Mesenteric fat pad (tissue), 1 donor: ENCODE results near the gene KTN1. TPM values are rescaled to one million over a fixed set of nuclear protein-coding genes. Genes with fewer than 3 reads are reported as not detected.

Experiments
- DNase-seq: peaks from one replicate; pipeline ENCODE4 v3.0.0-alpha.2; 2020; ENCODE audit warnings: low spot score
- total RNA-seq: library from RNA; stranded (reverse); fragmentation: NEBNext Ultra II Directional; extraction: Animal tissue kit (Norgen Biotek cat#: 25700); gene quantifications from one replicate; pipeline ENCODE4 v1.2.1, GENCODE V29; 2021
- donor health status: DM: yes; HTN: yes; CAD: no.

The KTN1 gene
- total RNA-seq, 1 donor from 2014 or later, result 159 TPM

DNA sequence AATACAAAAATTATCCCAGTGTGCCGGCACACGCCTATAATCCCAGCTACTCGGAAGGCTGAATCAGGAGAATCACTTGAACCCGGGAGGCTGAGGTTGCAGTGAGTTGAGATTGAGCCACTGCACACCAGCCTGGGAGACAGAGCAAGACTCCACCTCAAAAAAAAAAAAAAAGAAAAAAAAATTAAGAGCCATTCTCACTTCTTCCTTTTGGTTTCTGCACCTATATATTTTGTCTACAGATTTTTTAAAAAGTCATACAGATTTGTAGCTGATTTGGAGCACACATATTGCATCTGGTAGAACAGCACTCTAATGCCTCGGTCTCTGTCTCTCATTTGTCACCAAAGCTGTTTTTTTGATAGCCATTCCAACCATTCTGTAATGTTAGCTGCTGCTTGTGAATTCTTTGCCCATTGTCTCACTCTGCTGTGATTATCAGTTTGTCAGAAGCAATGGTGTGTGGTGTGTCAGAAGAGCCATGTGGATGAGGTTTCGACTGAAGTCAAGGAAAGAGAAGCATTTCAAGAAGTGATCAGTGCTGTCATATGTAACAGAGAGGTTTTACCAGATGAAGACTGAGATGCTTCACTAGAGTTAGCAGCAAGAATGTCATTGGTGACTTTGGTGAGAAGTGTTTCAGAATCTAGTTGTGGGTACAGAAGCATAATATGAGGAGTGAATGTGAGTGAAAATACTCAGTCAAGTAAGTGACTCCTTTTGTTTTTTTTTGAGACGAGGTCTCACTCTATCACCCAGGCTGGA, 8.7 kb upstream of the KTN1 start:
- no peak for DNase-seq

DNA sequence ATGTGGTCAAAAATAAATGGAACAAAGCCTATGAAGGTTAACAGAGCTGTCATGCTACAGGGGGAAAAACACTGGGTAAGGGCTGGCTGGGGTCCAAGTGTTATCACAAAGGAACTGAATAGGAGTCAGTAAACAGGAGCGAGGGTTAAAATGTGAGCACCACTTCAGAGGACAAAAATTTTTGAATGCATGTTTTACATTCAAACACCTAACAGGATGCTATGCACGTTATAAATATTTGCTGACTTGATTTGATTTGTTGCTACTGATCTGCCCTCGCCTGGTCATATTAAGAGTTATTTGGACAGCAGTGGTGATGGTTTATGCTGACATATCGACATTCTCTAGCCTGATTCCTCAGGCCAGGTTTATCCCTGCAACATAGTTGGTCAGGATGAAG, 7.4 kb upstream of the KTN1 start:
- no peak for DNase-seq

DNA sequence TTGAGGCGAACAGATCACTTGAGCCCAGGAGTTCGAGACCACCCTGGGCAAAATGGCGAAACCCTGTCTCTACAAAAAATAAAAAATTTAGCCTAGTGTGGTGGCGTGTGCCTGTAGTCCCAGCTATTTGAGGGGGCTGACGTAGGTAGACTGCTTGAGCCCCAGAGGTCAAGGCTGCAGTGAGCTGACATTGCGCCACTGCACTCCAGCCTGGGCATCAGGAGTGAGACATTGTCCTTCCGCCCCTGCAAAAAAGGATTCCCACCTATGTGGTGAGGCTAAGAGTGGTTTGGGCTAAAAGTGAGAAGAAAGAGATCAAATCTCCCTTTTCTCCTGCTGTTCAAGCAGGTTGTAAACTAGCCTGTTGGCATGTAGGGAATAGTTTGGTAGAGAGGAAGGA, 5.0 kb upstream of the KTN1 start:
- DNase-seq, result no peak

DNA sequence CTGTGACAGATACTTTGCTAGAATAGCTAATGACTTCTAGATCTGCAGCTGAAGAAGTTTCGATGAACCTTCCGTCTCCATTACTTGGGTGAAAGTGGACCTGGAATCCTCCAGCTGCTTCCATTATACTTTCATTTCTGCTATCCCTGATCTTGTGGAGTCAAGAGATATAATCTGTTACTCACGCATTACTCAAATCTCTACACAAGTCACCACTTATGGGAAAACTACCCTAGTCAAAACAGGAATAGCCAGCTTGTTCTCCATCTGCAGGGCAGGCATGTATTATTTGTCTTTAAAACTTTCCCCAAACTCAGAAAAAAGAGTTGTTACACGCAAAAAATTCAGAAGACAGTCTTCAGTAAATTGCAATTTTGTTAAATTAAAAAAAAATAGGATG, 2.8 kb upstream of the KTN1 start:
- no peak for DNase-seq

DNA sequence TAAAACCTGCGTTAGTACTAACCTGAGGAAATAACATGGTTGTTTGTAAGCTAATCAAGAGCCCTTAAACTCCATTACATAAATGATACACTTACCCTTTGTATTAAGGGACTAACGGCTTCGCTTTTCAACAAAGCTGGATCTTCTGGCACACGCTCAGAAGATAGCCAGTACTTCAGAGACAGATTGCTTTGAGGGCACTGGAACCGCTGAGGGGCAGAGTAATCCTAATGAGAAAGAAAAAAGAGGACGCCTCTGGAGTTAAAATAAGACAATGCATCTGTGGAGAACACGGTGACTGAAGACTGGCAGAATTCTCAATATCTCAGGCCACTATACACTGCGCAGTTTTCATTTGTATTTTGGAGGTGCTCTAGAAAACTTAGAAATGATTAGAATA, 1.5 kb upstream of the KTN1 start:
- DNase-seq, result no peak

DNA sequence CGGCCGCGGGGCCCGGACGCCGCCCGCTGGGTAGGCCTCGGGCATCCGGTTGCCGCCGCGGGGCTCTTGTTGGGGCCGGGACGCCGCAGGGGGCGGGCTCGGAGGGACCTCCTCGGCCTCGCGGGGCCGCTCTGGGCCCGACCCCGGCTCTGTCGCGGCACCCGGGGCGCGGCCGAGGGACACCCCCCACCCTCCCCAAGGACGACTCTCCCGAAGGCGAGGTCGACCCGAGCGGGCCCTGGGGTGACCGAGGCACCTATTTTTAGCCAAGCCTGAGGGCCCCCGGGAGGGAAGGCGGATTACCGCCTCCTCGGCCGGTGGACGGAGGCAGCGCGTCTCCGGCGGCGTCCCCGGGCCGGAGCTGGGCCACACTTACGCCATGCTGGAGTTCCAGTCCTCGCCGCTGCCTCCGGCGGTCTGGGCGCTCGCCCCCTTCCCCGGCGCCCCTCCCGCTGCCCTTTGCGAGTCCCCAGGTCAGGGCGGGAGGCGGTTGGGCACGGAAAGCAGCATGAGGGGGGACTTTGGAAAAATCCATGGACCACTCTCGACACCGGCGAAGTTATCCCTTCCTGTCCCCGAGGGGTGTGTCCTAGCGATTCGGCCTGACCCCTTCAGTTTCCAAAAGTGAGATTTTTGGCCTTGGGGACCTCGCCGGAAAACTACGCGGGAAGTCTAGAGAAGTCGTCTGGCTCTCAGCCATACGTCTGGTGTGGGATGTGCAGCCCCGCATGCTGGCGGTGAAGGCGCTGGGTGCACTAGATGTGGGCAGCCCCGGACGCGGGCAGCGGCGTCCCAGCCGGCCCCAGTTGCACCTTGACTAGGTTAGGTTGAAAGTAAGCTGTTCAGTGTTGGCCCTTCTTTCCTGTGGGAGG, 699 bp downstream of the KTN1 start:
- no peak for DNase-seq

DNA sequence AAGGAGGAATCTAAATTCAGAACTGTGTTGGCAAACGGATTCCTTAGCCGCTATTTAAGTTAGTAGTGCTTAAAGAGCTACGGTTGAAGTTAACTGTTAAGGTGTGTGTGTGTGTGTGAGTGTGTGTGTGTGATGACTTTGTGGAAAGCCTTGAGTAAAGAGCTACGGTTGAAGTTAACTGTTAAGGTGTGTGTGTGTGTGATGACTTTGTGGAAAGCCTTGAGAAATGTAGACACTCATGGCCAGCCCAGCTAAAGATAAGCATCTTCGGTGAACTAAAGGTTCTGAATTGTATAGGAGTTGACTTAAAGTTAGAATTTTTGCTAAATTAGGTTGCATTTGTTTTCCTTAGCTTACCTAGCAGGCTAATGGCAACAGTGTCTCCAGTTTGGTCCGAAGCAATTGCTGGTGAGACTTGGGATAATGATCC, 1.4 kb downstream of the KTN1 start:
- no peak for DNase-seq

DNA sequence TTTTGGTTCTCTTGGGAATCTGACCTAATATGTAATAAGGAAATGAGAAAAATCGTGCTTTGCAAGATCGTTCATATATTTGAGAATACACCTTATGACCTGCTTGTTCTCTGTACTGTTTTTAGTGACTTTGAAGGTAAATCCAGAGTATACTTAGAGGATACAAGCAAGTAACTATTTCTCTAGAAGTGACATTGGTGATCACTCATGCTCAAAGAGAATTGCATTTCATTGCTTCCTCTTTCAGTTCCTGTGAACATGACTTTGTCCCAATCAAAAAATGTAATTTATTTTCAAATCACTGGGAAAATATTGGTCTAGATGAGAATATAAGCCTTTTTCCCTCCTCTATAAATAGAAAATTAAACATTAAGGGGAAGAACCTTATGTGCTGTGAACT, 2.7 kb downstream of the KTN1 start:
- DNase-seq, result no peak

DNA sequence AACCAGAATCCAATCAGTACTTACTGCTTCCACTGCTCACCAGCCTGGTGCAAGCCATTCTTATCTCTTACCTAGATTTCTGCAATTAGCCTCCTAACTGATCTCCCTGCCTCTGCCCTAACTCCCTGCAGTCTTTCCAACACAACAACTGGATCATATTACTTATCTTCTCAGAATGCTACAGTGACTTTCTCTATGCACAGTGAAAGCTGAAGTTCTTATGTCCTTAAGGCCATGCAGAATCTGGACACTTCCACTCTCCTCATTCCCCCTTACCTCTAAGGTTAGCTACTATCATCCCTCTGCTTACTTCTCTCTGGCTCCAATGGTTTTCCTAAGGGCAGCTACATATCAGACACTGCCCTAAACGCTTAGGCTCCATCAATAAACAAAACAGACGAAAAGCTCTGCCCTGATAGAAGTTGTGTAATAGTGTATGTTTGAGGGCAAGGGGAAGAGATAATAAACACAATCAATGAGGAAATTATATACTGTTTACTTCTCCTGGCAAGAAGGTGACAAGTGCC, 4.0 kb downstream of the KTN1 start:
- DNase-seq, result no peak

DNA sequence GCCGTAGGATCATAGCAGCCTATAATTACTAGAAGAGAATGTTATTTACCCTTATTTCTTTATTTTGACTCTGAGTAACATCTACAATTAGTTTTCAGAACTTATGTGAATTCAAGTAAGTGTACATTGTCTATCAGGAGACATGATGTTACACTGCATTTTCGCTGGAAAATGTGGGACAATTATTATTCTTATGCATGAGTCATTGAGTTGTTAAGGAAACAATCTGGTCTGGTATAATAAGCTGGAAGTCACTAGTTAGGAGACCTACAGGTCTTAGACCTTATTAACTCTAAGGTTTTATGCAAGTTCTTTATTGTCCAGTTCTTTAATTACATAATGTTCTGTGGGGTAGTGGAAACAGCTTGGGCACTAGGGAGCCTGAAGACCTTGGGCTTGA, 5.8 kb downstream of the KTN1 start:
- DNase-seq, result no peak

DNA sequence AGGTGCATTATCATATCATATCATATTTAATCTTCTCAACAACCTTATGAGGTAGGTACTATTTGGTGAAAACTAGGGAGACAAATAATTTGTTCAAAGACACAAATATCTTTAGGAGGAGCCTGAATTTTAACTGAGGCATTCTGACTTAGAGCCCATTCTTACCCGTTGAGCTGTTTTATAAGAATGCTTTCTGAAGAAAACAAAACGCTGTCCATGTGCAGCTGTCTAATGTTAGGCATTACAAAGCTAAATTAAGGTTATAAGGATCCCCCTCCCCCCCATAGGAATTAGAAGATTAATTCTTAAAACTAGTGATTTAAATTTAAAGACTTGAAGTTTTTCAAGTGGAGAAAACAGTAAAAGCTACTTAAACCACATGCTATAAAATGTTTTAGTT, 6.4 kb downstream of the KTN1 start:
- no peak for DNase-seq

DNA sequence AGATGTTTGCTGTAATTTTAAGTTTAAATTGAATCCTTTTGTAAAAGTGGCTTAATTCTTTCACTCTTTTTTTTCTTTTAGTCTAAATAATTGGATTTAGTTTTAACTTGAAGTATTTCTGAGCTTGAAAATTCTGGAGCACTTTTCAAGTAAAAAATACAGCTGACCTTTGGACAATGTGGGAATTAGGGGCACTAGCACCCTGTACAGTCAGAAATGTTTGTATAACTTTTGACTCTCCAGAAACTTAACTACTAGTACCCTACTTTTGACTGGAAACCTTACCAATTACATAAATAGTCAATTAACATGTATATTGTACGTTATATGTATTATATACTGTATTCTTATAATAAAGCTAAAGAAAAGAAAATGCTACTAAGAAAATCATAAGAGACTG, 7.8 kb downstream of the KTN1 start:
- DNase-seq, result no peak

DNA sequence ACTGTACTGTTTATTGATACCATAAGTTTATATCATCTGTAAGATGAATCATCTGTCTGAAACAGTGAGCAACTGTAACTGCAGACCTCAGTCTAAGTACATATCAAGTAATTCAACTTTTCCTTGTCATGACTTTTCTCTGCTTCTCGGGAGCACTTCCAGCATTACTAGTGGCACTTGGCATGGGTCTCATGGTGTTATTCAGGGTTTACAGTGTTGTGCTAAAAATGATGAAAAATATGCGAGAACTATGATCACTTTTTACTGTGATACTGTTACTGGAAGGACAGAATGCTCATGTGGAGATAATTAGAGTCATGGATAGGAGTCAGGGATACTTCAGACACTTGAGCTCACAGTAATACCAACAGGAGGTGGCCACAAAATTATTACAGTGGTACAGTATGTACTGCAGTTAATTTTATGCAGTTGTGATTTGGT, 8.3 kb downstream of the KTN1 start:
- DNase-seq, result no peak

DNA sequence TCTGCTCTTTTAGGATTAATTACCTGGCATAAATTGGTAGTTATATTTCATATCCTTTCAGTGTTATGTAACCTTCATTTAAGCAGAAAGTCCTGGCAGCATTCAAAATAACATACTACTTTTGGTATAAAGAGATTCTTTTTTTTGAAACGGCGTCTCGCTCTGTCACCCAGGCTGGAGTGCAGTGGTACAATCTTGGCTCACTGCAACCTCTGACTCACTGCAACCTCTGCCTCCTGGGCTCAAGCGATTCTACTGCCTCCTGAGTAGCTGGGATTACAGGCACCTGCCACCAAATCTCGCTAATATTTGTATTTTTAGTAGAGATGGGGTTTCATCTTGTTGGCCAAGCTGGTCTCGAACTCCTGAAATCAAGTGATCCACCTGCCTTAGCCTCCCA, 9.2 kb downstream of the KTN1 start:
- DNase-seq, result no peak

DNA sequence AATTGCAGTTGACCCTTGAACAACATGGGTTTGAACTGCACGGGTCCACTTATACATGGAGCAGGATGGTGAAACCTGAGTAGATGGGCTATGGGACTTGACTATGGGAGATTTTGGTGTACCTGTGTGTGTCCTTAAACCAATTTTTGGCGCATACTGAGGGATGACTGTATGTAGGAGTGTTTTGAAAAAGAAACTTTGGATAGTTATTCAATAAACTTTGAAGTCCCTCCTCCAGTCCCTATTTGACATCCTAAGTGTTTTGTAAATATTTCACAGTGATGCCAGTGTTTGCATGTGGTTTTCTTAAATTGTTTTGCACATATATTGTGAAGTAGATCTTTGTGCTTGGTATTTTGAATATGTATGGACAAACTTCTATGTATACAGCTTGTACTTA, 12.4 kb downstream of the KTN1 start:
- DNase-seq, result no peak

DNA sequence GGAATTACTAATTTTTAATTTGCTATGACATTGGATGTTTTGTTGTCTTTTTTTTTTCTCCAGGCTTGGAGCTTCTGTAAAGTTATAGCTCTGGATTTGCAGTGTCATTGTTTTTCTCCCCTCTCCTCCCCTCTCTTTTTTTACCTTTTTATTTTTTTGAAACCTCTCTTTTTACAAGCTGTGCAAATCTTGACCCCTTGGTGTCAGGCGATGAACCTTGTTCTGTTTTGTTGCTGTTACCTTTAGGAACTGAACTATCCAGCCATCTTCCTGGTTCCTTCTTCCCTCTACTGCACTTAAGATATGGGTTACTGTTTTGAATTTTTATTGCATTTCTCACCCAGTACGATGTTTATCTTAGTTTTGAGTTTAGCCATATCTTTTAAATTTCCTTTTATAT, 13.7 kb downstream of the KTN1 start:
- no peak for DNase-seq

DNA sequence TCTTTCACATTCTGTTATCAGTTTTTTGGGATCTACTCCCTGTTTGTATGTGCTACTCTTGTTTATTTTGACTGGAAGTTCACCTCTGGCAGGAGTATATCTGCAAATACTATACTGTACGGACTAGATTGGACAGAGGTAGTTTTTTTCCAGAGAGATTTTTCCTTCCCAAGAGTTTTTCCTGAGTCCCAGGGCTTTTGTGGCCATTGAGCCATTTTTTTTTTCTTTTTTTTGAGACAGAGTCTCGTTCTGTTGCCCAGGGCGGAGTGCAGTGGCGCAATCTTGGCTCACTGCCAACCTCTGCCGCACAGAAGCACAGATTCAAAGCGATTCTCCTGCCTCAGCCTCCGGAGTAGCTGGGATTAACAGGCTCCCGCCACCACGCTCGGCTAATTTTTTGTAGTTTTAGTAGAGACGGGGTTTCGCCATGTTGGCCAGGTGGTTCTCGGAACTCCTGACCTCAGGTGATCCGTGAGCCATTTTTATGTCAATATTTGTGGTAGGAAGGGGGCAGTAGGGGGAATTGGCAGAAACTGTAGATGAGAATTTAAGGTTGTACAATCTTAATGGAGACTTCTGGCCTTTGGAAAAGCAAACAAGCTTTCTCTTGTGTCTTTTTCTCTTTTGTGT, 19.4 kb downstream of the KTN1 start:
- DNase-seq, result no peak

DNA sequence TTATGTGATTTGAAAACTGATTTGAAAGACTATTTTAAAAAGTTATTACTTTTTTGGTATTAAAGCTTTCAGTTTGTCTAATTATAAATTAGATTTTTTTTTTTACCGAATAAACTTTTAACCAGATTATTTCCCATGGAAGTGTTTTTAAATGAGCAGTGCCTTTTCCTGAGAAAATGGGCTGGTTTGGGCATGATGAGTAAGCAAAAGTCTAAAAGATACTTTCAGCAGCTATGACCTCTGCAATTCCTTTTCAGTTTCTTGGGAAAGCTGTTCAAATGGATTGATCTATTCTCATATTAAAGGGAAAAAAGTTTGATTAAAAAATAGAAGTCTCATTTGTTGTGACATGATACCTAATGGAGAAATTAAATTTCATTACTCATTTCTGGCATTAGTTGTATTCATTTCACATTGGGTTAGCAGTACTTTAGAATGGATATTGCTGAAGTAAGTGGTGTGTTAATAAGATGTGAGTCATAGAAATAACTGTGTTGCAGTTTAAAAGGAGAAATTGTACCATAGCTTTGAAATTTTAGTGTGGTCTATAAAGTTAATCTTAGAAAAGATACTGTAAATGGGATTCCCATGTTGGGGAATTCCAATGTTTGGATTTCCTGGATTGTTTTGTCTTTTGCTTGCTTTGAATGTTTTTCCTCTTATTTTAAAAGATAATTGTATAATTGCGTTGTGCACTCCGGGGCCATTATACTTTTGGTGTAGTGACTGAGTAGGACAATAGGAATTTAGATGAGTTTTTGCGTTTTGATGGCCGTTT, 21.0 kb downstream of the KTN1 start:
- no peak for DNase-seq

DNA sequence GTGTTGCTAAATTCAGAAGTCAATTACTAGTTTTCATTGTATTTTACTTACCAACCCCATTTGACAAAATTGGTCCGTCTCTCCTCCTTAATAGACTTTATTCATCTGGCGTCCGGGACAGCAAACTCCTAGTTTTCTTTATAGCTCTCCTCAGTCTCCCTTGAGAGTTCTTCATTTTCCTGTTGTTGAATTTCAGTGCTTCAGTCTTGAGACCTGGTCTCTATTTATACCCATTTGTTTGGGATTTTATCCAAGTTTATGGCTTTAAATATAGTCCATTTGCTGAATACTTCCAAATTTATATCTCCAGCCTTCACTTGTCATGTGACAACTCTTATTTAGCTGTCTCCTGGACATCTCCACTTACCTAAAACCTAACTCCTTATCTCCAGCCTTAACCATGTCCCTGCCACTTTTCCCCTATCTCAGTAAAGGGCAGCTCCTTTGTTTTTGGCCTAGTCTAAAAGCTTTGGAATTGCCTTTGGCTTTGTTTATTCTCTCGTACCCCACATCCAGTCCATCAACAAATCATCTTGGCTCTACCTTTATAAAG, 23.5 kb downstream of the KTN1 start:
- DNase-seq, result no peak

DNA sequence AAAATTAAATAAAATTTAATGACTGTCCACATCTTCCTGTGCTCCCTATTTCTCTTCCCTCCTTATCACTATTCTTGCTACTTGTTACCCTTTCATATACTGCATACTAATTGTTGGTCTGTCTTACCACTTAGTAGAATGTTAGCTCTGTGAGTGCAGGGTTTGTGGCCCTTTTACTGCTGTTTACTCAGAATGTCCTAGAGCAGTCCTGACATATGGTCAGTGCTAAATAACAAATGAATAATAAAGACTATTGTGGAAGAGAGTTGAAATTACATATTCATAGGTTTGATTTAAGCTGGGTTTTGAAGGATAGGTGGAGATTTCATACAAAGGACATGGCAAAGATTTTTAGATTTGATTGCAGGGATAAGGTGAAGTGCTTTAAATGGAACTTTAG, 24.5 kb downstream of the KTN1 start:
- no peak for DNase-seq

DNA sequence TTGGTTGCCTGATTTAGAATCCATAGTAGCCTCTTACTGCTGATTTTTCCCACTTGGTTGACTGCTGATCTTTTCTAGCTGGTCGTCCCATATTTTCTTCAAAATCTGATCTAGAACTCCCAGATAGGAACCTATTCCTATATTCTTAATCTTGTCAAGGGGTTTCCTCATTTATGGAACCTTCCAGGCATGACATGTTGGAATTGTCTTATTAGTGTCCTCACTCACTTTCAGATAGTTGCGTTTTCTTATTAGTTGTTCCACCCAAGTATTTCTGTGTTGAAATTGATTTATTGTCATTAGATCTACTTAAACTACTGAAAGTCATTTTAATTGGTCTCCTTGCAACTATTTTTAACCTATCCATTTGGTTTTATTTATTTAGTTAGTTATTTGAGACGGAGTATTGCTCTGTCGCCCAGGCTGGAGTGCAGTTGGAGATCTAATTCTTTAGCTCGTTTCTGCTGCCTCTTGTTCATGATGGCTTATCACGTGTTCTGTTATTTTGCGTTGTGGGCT, 25.0 kb downstream of the KTN1 start:
- no peak for DNase-seq
